SIG-M5 treated with dmso at 0.1 percent for 504 hours (cell line): ENCODE results near the gene KLHL40.

Experiments used
- DNase-seq: peaks from one replicate; lab custom pipeline; 2025; ENCODE audit not compliant: unreplicated experiment; lab: John Stamatoyannopoulos, UW

KLHL40 gene

DNA sequence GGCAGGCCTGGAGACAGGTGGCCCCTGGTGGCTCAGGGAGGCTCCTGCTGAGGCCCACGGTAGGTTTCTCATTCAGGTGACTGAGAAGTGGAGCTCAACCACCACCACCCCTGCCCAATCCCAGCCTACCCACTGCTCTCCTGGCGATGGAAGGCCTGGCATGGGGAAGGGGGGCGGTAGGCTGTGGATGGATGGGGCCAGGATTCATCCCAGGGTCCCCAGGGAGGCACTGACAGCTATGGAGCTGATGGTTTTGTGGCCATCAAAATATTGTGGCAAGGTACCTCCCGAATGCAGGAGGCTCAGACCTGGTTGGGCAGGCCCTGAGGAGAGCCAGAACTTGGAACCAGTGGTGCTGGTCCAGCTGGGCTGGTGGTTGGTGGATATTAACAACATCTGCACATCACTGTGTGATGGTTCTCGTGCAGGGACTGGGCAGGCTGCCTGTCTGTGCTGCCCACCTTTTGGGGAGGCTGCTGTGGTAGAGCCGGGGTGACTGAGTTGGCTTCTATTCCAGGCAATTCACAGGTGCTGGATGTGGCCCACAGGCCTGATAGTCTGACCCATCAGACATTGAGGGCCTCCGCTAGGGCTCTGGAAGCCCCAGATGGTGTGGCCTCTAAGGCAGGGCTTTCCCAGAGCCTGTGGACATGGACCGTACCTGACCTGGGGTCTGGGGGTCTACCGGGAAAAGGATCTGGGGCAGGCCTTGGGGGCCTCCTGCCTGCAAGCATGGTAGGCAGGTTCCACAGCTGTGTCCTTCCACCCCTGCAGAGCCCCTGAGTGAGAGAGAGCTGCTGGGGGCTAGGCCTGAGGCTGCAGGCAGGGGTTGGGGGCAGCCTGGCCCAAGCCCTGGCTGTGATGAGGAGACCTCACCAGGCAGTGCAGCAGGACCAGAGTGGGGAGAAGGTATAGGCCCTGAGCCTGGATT, 28.4 kb upstream of the KLHL40 start:
- no peak for DNase-seq

DNA sequence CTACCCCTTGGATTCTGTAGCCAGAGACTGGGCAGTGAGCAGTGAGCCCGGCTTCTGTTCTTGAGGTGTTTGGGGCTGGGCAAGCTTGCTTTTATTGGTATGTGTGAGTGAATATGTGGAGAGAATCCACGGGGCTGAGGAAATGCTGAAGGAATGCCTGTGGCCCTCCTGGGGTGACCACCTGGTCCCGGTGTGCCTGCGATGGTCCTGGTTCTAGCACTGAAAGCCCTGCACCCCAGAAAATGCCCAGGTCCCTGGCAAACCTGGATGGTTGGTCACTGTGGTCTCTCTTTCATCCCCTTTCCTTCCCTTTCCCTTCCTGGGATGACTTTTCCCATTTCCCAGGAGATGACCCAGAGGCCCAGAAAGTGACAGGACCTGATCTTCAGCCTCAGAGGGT, 27.7 kb upstream of the KLHL40 start:
- DNase-seq = no peak

DNA sequence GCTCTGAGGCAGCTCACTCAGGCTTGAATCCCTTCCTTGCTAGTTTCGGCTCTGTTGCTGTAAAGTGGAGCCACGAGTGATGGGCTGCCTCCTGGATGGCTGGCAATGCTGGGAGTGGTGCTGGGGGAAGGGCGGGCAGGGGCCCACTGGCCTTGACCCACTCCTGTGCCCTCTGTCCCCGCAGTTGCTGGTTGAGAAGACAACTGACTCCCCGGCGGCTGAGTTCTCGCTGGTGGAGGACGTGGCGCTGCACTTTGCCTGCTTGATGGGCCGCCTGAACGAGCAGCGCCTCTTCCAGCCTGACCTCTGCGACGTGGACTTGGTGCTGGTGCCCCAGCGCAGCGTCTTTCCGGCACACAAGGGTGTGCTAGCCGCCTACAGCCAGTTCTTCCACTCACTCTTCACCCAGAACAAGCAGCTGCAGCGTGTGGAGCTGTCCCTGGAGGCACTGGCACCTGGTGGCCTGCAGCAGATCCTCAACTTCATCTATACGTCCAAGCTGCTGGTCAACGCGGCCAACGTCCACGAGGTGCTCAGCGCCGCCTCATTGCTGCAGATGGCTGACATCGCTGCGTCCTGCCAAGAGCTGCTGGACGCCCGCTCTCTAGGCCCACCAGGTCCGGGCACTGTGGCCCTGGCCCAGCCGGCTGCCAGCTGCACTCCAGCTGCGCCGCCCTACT, 27.1 kb upstream of the KLHL40 start:
- DNase-seq = no peak

DNA sequence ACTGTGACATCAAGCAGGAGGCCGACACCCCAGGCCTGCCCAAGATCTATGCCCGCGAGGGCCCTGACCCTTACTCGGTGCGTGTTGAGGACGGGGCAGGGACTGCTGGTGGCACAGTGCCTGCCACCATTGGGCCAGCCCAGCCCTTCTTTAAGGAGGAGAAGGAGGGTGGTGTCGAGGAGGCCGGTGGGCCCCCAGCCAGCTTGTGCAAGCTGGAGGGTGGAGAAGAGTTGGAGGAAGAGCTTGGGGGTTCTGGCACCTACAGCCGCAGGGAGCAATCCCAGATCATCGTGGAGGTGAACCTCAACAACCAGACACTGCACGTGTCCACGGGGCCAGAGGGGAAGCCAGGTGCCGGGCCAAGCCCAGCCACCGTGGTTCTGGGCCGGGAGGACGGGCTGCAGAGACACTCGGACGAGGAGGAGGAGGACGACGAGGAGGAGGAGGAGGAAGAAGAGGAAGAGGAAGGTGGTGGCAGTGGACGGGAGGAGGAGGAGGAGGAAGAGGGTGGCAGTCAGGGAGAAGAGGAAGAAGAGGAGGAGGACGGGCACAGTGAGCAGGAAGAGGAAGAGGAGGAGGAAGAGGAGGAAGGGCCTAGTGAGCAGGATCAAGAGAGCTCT, 26.5 kb upstream of the KLHL40 start:
- no peak for DNase-seq

DNA sequence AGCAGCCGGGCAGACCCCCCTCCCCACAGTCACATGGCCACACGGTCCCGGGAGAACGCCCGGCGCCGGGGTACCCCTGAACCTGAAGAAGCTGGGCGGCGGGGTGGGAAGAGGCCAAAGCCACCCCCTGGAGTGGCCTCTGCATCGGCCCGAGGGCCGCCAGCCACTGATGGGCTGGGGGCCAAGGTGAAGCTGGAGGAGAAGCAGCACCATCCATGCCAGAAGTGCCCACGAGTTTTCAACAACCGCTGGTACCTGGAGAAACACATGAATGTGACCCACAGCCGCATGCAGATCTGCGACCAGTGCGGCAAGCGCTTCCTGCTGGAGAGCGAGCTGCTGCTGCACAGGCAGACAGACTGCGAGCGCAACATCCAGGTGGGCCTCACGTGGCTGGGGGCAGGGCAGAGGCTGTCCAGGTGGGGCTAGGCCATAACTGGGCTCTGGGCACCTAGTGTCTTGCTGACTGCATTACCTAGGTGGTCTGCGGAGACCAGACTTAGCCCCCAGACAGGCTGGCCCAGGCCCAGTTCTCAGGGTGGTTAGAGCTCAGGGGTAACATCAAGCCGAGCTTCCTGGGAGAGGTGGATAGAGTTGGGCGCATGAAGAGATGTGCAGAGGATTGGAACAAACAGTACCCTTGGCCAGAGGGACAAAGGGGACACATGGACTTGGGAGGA, 25.7 kb upstream of the KLHL40 start:
- no peak for DNase-seq

DNA sequence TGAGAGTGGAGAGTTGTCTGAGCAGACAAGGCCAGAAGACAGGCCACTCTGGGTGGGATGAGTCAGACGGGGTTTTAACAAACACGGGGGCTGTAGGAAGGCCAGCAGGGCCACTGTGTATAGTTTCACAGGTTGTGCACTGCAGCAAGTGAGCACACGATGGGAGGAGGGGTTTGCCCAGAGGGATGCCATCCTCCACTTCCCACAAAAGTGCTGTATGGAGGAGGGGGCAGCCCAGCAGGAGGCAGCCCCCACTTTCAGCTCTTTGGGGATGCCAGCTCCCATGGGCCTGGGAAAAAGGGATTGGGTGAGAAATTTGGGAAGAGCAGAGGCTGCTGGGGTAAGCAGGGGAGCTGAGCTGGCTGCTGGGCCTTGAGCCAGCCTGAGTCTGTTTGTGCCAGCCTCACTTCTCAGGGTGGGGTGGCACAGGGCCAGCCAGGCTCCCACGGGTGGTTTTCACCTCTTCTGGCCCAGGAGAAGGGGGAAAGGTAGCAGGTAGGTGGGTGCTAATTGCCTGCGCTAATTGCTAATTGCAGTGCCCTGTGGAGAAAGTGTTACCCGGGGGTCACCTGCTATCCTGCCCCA, 25.1 kb upstream of the KLHL40 start:
- DNase-seq = no peak

DNA sequence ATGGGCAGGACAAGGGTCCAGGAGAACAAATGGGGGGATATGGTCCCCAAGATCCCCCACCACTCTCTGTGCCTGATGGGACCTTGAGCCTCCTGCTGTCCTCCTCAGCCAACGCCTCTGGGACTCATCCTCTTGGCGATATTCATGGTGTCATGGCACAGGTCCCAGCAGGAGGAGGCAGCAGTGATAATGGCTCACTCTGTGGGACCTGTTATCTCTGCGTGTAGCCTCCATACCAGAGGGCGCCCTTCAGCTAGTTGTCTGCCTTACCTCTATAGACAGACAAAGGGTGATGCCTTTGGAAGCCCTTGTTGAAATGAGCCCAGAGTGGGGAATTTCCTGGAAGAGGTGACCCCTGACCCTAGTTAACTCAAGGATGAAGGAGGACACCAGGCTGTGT, 24.4 kb upstream of the KLHL40 start:
- peak; percentile 22 for DNase-seq

DNA sequence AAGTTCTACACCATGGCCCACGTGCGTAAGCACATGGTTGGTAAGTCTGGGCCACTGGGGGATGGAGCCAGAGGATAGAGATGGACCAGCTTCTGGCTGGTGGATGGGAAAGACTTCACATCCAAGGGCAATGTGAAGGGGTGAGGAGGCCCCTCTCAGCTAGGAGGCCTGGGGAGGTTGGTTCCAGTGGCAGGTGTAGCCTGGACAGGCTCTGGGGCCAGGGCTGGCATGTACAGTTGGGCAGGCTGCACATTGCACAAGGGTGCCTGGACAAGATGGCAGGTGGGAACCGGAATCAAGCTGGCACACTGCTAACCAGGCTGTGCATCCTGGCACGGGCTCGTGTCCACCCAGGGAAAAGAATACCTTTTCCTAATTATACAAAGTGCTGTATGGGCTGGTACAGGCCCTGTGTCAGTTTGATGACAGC, 23.7 kb upstream of the KLHL40 start:
- DNase-seq = no peak

DNA sequence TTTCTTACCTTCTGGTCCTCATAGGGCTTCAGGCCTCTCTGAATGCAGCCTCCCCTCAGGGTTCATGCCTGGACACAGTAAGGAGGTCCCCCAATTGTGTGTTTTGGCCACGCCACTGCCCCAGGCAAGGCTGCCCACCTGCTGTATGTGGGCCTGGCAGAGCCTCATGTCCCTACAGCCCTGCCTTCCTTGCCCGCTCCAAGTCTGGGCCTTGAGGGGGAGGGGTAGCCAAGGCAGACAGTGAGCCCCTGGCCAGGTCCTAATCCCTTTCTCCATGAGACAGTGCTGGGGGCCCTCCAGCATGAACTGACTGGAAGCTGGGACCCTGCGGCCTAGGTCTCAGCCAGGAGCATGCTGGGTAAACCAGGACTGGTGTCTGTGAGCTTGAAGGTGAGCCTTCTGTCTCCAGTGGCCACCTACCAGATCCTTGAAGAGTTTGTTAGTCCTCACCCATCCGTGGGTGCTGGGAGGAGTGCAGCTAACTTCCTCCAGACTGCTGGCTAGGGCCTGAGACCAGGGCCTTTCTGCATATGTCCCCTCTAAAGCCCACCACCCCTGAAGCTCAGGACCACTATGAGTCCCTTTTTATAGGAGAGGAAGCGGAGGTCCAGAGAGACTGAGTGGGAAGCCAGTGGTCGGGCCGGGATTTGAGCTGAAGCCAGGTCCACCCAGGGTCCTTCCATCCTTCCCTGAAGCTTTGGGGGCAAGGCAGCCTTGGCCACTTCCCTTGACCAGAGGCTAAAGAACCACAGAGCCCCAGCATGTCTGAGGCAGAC, 23.1 kb upstream of the KLHL40 start:
- DNase-seq = no peak

DNA sequence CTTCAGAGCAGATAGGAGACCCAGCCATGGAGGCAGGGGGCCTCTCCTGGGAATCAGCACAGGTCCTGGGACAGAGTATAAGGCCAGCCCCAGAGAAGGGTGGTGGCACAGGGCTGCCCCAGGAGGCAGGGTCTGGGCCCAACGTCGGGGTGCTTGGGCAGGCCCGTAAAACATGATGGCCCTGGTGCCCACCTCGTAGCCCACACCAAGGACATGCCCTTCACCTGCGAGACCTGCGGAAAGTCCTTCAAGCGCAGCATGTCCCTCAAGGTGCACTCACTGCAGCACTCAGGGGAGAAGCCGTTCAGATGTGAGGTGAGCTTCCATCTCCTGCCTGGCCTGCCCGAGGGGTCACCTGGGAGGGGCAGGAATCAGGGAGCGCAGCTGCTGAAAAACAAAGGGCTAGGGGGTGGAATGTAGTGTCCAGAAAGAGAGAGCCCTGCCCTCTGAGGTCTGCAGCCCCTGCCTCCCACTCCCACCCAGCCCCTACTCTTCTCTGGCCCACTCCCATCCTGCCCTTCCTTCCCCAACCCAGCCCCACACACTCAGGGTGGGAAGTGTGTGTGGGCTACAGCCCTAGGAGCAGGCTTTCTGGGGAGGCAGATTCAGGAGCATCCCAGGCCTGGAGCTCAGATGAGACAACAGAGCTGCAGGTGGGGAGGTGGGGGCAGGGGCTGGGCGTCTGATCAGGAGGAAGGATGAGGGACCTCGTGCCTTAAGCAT, 22.4 kb upstream of the KLHL40 start:
- no peak for DNase-seq

DNA sequence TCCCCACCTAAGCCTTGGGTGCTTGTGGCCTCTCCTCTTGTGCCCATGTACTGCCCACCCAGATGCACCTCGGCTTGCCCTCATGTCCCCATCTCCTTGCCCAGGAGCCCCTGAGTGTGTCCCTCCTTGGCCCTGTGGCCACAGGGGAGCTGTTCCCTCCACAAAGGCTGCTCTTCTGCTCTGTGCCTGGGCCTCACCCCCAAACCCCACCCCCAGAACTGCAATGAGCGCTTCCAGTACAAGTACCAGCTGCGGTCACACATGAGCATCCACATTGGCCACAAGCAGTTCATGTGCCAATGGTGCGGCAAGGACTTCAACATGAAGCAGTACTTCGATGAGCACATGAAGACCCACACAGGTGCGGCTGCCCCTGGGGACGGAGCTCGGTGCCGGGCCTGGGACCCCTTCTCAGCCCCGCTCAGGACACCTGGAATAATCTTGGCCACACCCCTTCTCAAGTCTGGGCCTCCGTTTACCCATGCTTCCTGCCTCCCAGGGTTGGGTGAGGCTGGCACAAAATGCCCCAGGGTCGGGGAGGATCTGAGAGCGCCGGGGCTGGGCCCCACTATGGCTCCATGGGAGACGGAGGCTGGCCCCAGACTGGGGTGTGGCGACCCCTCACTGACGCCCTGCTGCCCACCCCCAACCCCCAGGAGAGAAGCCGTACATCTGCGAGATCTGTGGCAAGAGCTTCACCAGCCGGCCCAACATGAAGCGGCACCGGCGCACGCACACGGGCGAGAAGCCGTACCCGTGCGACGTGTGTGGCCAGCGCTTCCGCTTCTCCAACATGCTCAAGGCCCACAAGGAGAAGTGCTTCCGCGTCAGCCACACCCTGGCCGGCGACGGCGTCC, 21.5 kb upstream of the KLHL40 start:
- DNase-seq = no peak

DNA sequence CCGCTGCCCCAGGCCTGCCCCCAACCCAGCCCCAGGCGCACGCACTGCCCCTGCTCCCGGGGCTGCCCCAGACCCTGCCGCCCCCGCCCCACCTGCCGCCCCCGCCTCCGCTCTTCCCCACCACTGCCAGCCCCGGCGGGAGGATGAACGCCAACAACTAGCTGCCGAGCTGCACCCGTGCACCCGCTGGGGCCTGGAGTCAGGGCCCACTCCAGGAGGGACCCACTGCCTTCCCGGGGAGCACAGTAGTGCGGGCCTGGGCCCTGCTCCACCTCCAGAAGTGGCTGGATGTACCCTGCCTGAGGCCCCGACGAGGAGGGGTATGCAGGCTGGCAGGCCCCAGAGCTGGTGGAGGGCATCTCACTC, 20.9 kb upstream of the KLHL40 start:
- no peak for DNase-seq

DNA sequence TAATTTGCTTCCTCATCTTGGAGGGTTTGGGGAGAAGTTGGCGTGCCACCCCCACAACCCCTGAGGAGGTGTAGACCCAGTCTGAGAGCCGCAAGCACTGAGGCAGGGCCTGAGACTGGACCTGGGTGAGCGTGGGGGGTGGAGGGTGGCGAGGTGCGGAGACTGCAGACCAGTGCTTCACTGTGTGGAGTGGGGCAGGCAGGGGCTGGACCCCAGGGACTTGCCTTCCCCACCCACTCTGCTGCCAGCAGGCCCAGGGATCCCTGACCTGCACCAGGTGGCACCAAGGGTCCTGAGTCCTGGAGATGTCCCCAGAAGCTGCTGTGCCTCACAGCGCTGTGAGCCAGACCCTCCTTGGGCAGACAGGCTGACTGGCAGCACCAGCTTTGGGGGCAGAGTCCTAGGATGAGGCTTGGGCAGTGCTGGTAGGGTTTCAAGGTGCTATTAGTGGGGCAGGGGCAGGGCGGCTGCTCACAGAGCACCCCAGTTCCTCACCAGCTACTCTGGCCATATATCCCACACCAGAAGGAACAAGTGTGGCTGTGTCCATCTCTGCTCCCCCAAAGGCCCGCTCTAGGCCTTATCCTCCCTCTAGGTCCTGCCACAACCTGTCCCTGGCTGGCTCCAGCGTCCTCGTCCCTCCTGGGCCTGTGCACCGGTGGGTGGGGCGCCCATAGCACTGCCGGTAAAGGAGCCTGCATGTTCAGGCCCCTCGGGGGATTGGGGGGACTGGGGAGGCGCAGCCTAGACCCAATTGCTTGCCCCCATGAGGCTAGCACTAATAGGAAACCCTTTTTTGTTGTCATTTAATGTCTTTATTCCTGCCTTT, 20.1 kb upstream of the KLHL40 start:
- DNase-seq = no peak

DNA sequence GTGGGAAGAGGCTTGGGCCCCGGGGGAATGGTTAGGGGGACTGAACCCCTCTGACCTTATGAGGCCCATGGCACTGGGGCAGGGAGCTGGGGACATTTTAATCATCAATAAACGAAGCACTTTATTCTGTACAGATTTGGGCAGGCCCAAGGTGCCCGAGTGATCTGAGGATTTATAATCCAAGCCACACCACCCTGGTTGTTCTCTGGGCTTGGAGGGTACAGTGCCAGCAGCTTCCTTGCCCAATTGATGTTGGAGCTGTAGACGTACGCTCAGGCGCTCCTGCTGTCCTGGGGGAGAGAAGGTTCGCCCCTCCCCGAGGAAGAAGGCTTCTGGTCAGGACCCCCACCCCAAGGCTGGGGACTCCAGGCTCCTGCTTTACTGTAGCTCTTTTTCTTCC, 19.3 kb upstream of the KLHL40 start:
- no peak for DNase-seq

DNA sequence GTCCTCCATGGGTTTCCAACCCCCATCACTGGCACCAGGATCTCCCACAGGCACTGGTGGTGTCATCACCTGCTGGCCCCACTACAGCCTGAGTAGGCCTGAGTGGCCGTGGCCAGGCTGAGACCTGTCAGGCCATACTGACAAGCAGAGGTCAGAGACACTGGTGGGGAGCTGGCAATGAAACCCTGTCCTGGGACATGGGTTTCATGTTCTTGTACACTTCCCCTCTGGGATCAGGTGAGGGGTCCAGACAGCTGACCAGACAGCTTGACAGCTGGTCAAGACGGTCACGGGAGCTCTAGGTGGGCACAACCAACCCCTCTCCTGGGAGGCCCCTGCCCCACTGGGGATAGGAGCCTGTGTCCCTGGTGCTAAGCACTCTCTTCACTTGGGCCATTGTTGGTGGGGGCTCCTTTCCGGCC, 18.7 kb upstream of the KLHL40 start:
- DNase-seq = no peak

DNA sequence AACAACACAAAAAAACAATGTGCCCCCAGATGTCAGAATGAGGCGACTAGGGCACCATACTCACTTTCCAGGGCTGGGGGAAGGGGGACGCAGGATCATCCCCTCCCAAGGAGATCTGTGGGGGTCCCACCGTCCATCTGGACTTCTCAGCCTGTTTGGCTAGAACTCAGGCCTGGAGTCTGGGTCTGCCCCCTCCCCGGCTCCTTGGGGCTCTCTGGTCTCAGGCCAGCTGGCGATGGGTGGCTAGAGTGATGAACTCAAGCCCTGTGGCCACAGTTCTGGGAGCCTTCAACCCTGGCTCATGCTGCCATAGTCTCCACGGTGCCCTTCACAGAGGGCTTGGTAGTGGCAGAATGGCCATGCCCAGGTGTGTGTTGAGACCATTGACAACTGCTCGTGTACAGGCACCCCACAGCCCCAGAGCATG, 18.2 kb upstream of the KLHL40 start:
- no peak for DNase-seq

DNA sequence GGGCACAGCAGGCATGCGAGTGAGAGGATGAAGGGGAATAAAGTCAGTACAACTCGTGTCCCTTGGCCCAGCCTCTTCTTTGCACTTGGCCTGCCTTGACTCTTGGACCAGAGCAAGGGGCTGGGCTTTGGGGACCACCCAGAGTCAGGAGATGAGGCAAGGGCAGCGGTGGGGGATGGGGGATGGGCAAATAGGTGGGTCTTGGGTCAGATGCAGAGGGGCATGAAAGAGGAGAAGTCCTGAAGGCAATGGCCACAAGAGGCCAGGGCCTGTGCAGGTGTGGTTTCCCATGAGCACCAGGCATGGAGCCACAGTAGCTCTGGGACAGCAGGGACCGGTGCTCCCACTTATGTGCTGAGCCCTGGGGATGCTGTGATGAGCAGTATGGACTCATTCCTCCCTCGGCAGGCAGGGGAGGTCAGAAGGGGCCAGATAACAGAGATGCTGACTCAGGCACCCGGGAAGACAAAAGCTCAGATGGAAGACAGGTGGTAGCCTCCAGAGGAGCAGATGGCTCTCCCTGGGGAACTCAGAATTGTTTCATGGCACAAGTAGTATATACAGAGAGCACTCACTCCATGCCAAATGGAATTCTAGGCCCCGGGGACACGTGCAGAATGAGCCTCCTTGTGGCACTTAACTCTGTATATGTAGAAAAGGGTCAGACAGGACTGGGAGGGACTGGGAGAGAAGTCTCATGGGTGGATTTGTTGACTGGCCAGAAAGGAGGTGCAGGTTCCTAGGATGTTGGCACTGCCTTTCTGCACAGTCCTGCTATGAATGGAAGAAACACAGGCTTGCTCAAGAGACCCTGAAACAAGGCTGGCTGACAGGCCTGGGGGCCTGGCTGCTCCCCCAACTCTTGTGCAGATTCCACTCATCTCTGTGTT, 17.6 kb upstream of the KLHL40 start:
- no peak for DNase-seq
